ENCODE results near the gene VGF.

The VGF gene

DNA sequence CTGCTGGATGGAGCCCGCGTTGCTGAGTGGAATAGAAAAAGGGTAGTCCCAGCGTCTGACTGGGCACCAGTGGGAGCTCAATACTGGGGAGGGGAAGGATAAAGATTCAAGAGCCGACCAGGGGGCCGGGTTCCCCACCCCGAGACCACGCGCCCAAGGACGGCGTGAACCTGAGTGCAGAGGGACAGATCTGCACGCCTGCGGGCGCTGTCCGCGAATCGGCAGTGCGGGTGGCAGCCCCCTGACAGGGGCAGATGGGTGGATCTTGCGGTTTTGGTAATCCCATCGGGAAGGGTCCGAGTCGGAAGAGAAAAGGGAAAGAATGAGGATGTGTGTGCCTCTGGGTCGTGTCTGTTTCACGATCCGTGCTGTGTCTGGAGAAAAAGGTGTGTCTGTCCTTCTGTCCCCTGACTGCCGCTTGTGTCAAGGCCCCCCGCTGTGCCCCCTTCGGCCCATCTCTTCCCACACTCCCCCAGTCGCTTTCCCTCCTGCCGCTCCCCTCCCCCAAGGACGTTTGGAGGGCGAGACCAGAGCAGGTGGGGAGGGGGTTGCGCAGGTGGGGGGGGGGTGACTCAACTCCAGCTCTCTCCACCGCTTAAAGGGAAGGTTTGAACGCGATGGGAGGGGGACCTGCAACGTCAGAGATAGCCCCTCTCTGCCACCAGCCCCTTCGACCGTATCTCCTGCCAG, 734 bp upstream of the VGF start:
- DNase-seq, result no peak

- no peak for DNase-seq
These were observed 1.1 kb downstream of the VGF start for GRCh38 chr7:101164071-101164840.

DNA sequence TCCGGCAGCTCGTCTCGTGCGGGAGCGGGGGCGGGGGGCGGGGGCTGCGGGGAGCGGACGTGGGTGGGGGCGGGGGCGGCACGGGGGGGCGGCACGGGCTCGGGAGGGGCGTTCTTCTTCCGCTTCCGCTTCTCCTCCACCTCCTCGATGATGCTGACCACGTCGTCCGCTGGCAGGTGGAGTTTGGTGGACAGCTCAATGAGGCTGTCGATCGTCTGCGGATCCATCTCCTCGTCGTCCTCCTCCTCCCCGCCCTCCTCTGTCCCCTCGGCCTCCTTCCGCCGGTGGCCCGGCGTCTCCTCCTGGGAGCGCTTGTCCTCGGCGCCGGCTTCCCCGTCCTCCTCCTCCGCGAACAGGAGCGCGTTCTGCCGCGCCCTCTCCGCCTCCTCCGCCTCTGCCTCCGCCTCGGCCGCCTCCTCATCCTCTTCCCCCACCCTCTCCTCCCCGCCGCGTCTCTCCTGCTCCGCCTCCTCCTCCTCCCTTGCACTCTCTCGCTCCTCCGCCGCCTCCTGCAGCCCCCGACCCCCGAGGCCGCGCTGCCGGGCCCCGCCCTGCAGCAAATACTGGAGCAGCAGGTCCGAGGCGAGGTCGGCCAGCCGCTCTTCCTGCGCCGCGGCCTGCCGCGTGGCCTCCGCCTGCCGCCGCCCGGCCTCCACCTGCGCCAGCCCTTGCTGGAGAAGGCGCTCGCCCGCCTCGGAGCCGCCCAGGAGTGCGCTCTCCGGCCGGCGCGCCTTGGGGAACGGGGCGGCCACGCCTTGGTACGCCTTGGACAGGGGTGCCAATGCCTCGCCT, 1.9 kb downstream of the VGF start:
- no peak for DNase-seq

DNA sequence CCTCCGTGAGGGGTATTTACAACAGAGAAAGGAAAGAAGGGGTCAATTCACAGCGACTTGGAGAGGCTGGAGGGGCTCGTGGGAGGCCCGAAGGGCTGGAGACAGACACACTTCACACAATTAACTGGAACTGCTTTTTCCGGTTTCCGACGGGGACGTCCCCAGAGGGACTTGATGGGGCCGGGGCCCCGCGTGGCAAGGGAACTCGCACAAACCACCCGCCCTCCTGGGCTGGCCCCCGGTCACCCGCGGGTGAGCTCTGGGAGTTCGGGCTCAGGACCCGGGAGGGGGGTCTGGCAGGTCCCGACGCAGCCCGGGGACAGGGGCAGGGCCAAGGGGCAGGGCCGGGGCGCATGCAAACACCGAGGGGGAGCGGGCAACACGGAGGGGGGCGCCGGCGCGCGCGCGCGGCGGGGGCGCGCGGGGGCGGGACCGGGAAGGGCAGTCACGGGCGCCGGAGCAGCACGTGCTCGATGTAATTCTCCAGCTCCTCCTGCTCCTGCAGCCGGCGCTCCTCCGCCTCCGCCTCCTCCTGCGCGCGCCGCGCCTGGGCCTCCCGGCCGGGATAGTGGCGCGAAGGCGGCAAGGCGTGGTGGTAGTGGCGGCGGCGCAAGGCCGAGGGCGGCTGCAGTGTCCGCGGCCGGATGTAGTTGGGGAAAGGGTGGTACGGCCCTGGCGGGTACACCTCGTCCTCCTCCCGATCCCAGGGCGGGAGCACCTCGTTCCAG, 2.7 kb downstream of the VGF start:
- no peak for DNase-seq

GRCh38 chr7:101161692-101162471, 3.5 kb downstream of the VGF start:
- DNase-seq, result no peak

- DNase-seq, result no peak
These were observed 4.5 kb downstream of the VGF start for GRCh38 chr7:101160910-101161309.

GRCh38 chr7:101159696-101160674, 5.4 kb downstream of the VGF start:
- no peak for DNase-seq

DNA sequence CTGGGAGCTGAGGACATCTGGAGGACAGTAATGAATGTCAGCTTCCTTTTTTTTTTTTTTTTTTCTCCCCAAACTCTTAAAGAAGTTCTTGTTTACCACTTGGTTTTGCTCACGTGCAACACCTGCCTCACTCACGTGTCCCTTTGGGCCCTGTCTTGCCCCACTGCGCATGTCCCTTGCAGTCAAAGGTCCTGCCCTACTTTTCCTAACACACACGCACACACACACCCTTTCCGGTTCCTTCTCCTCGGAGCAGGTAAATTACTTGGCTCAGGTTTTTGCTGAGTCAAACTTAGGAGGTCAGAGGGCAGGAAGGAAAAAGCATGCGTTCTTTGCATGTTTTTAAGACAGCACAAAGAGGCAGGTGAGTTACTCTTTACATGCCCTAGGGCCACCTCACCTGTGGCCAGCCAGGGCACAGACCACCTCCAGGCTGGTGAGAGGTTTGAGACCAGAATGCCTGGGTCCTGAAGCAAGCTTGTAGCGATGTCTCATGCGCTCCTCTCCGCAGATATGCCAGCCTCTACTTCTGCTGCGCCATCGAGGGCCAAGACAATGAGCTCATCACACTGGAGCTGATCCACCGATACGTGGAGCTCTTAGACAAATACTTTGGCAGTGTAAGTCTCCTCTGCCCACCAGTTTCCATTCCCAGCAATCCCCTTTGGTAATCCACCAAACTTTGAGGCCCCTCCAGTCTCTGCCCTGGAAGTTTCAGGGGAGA, 8.3 kb downstream of the VGF start:
- no peak for DNase-seq

- no peak for DNase-seq
These were observed 9.1 kb downstream of the VGF start for GRCh38 chr7:101156277-101156676.

GRCh38 chr7:101155303-101155702, 10.1 kb downstream of the VGF start:
- DNase-seq, result no peak

DNA sequence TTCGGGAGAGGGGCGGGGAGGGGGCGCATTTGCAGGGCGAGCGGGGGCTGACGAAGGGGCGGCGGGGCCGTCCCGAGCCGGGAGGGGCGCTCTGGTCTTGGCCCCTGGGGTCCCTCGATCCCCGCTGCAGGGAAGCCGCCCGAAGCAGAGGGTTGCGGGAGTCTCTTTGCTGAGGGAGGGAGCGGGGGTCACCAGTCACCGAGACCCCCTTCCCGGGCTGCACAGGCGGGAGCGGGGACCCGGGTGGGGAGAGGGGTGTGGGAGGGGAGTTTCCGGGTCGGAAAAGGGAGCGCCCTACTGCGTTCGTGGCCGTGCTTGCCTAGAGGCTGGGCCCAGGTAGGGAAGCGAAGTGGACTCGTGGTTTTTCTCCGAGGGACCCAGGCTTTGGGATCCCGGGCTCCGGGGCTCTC, 10.7 kb downstream of the VGF start:
- DNase-seq, result no peak

- peak; percentile 74 for DNase-seq
These were observed 11.2 kb downstream of the VGF start, which contains the start of gene AP1S1 for GRCh38 chr7:101153969-101154692. Gene AP1S1 (plus strand): TSS chr7:101154476. CDS start chr7:101154515, 39 bp downstream.

DNA sequence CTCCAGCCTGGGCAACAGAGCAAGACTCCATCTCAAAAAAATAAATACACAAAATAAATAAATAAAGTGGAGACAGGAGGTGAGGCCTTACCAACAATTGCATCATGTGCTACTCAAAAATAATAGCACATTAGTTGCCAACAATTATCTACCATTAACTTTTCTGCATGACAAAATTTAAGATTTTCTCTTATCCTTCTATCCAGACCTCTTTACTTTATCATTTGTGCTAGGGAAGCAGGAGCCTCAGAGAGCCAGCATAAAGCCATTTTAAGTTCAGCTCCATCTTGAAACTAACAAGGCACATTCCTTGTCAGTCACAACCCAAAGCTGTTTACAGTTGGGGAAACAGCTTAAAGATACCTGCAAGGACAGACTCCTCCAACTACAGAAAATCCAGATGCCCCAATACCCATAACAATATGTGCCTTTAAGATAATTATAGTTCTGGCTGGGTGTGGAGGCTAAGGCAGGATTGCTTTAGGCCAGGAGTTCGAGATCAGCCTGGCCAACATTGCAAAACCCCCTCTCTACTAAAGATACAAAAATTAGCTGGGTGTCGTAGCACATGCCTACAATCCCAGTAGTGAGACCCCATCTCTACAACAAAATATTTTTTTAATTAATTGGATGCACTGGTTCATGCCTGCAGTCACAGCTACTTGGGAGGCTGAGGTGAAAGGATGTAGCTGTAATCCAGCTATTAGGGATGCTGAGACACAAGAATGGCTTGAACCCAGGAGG, 13.3 kb downstream of the VGF start:
- no peak for DNase-seq

DNA sequence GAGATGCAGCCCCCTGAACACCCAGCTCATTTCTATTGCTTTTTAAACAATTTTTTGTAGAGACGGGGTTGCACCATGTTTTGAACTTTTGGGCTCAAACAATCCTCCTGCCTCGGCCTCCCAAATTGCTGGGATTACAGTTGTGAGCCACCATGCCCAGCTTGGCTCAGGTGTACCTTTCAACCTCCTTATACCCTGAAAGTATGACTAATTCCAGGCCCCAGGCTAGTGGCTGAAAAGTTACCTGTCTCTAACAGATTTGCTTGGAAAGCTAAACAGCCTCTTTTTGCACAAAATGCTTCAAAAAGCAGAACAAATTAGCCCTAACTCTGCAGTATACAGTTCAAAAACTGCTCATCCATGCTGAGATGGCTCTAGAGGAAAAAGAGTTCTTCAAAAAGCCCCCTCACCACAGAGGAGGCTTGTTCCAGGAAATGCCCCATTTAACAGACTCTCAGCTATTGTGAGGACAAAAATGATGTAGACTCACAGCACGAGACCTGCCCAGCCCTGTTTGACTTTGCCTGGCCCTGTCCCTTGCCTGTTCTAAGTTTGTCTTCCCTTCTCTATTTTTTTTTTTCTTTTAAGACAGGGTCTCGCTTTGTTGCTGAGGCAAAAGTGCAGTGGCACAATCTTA, 24.5 kb downstream of the VGF start:
- no peak for DNase-seq

DNA sequence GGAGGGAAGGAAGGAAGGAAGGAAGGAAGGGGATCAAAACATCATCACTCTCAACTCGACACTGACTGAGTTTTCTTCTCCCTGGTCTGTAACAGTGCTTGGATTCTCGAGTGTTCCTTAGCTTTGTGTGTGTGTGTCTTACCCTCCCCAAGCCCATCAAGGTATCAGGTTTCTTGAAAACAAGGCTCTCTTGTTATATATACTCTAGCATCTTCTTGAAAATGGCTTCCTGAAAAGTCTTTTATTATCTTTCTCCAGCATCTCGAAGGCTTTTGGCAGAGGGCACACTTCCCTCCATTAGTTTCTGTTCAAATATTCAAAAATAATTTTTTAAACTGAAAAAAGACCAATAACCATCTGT, 25.1 kb downstream of the VGF start:
- no peak for DNase-seq

DNA sequence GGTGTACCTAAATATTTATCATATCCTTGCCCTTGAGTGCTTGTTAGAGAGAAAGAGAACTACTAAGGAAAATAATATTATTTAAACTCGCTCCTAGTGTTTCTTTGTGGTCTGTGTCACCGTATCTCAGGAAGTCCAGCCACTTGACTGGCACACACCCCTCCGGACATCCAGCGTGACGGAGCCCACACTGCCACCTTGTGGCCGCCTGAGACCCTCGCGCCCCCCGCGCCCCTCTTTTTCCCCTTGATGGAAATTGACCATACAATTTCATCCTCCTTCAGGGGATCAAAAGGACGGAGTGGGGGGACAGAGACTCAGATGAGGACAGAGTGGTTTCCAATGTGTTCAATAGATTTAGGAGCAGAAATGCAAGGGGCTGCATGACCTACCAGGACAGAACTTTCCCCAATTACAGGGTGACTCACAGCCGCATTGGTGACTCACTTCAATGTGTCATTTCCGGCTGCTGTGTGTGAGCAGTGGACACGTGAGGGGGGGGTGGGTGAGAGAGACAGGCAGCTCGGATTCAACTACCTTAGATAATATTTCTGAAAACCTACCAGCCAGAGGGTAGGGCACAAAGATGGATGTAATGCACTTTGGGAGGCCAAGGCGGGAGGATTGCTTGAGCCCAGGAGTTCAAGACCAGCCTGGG, 27.0 kb downstream of the VGF start:
- DNase-seq, result no peak

DNA sequence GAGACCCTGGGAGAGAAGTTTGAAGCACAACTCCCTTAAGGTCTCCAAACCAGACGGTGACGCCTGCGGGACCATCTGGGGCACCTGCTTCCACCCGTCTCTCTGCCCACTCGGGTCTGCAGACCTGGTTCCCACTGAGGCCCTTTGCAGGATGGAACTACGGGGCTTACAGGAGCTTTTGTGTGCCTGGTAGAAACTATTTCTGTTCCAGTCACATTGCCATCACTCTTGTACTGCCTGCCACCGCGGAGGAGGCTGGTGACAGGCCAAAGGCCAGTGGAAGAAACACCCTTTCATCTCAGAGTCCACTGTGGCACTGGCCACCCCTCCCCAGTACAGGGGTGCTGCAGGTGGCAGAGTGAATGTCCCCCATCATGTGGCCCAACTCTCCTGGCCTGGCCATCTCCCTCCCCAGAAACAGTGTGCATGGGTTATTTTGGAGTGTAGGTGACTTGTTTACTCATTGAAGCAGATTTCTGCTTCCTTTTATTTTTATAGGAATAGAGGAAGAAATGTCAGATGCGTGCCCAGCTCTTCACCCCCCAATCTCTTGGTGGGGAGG, 27.6 kb downstream of the VGF start:
- DNase-seq, result no peak
